Breast epithelium (tissue), 4 donors: ENCODE data around the gene LRRC74A. TPM values are rescaled to one million over a fixed set of nuclear protein-coding genes. Genes with fewer than 3 reads are reported as not detected.

Source experiments
- DNase-seq, 2 donors: peaks; one replicate each; pipeline ENCODE4 v3.0.0-alpha.2; 2019; ENCODE audit warnings: low spot score in 2 of 2
- H3K27ac ChIP-seq, 2 donors: fragments of 200-600 bp; sonication (generic) in 1 of 2; one replicate each; pipeline ENCODE4 v1.5.1; 2016 to 2019; ENCODE audit warnings: mild to moderate bottlenecking in 1 of 2
- H3K27me3 ChIP-seq, 2 donors: fragments of 200-600 bp; sonication (generic) in 1 of 2; one replicate each; pipeline versions ENCODE4 v1.5.1 to v1.6.0; 2017 to 2019; ENCODE audit warnings: control low read depth in 1 of 2, mild to moderate bottlenecking in 1 of 2
- H3K36me3 ChIP-seq: fragments of 200-600 bp; one replicate; pipeline ENCODE4 v1.5.1; 2019
- H3K4me1 ChIP-seq, 2 donors: fragments of 200-600 bp; sonication (generic); one replicate each; pipeline ENCODE4 v1.5.1; 2016 to 2019; ENCODE audit warnings: control low read depth in 1 of 2
- H3K4me3 ChIP-seq, 3 donors: fragments of 200-600 bp; sonication (generic); 1 replicate in 2 of 3; 2 replicates in 1 of 3; pipeline ENCODE4 v1.5.1; 2016 to 2019; ENCODE audit warnings: mild to moderate bottlenecking in 3 of 3, moderate library complexity in 2 of 3
- H3K9me3 ChIP-seq, 2 donors: fragments of 200-600 bp; sonication (generic) in 1 of 2; one replicate each; pipeline ENCODE4 v1.5.1; 2016 to 2019; ENCODE audit warnings: control low read depth in 1 of 2
- CTCF ChIP-seq, 3 donors: fragments of 450-650 bp; IDR thresholded peaks; one replicate each; pipeline ENCODE4 v1.5.1; 2016 to 2017; ENCODE audit warnings: antibody characterized with exemption in 3 of 3, mild to moderate bottlenecking in 3 of 3, moderate library complexity in 3 of 3
- POLR2A ChIP-seq: fragments of 450-650 bp; IDR thresholded peaks from one replicate; pipeline ENCODE4 v1.6.1; 2016; ENCODE audit warnings: antibody characterized with exemption, mild to moderate bottlenecking, moderate library complexity
- POLR2AphosphoS5 ChIP-seq, 3 donors: sonication (generic); formaldehyde crosslinking; IDR thresholded peaks; one replicate each; pipeline ENCODE4 v1.6.1; 2017; ENCODE audit warnings: antibody characterized with exemption in 3 of 3
- intact Hi-C: fragments of 100-400 bp; cut with DNase I; formaldehyde crosslinking; loops from one replicate; pipeline ENCODE4 v1.15.1; 2023; ENCODE audit warnings: low total_unique reads
- total RNA-seq, 3 donors: library from RNA; depleted of rRNA; stranded (reverse); fragments of >200 nt; gene quantifications; one replicate each; pipeline ENCODE4 v1.1.0, GENCODE V29; 2016

Gene LRRC74A
- total RNA-seq, 3 donors from 2014 or later = not detected

- TF ChIP-seq POLR2AphosphoS5 (IDR thresholded peaks at IDR 0.05) = no peak
- TF ChIP-seq CTCF (IDR thresholded peaks at IDR 0.05) = no peak
- TF ChIP-seq POLR2A = no peak
- no peak overlapping the region for H3K4me3 ChIP-seq
- intact Hi-C loops = loop anchor here (5.0 kb wide), 1 partner anchor 685 kb away; no protein-coding TSS in a partner anchor
- H3K9me3 ChIP-seq = no peaks in the 10 kb centered on the region
- H3K4me1 ChIP-seq = no peaks in the 10 kb centered on the region
- H3K36me3 ChIP-seq = no peaks in the 10 kb centered on the region
- H3K27me3 ChIP-seq = no peaks in the 10 kb centered on the region
- peak overlapping the region; percentile 40 to 80 for H3K27ac ChIP-seq
- peak in 1 of 2 donors; percentile 14 for DNase-seq
These were observed 43.9 kb upstream of the LRRC74A start for GRCh38 chr14:76782115-76782884.

- TF ChIP-seq POLR2AphosphoS5 (IDR thresholded peaks at IDR 0.05) (no peak), POLR2A (no peak), CTCF (IDR thresholded peaks at IDR 0.05) (no peak)
- H3K36me3 ChIP-seq = no peaks in the 10 kb centered on the region
- intact Hi-C loops = loop anchor here (5.0 kb wide), 1 partner anchor 684 kb away; no protein-coding TSS in a partner anchor
These were observed 43.2 kb upstream of the LRRC74A start for GRCh38 chr14:76782885-76783566.

GRCh38 chr14:76784266-76784874, 41.8 kb upstream of the LRRC74A start:
- Histone ChIP-seq H3K4me1 (no peaks in the 10 kb centered on the region), H3K27me3 (no peaks in the 10 kb centered on the region), H3K36me3 (peaks cover 7% of the 10 kb centered on the region), H3K27ac (no peak overlapping the region), H3K9me3 (no peaks in the 10 kb centered on the region), H3K4me3 (no peak overlapping the region)
- TF ChIP-seq POLR2A (no peak), CTCF (IDR thresholded peaks at IDR 0.05) (no peak), POLR2AphosphoS5 (IDR thresholded peaks at IDR 0.05) (no peak)
- intact Hi-C loops = loop anchor here (5.0 kb wide), 1 partner anchor 683 kb away; no protein-coding TSS in a partner anchor
- no peak for DNase-seq

More at GRCh38 chr14:76782885-76783566, 43.2 kb upstream of the LRRC74A start:
- Histone ChIP-seq H3K27ac (peak overlapping the region; percentile 40 to 80), H3K4me1 (no peaks in the 10 kb centered on the region), H3K9me3 (no peaks in the 10 kb centered on the region), H3K4me3 (no peak overlapping the region), H3K27me3 (no peaks in the 10 kb centered on the region)
- DNase-seq = peak in 1 of 2 donors; percentile 15

- no peak overlapping the region for H3K27ac ChIP-seq
These were observed 41.3 kb upstream of the LRRC74A start for GRCh38 chr14:76784881-76785280.

More at GRCh38 chr14:76784881-76785280, 41.3 kb upstream of the LRRC74A start:
- Histone ChIP-seq H3K4me1 (no peaks in the 10 kb centered on the region), H3K36me3 (peaks cover 7% of the 10 kb centered on the region), H3K4me3 (no peak overlapping the region), H3K9me3 (no peaks in the 10 kb centered on the region), H3K27me3 (no peaks in the 10 kb centered on the region)
- DNase-seq = peak in 1 of 2 donors; percentile 41
- intact Hi-C loops = loop anchor here (5.0 kb wide), 1 partner anchor 682 kb away; no protein-coding TSS in a partner anchor
- TF ChIP-seq POLR2A (no peak), CTCF (IDR thresholded peaks at IDR 0.05) (peak; percentile 26 to 47 (median 38)), POLR2AphosphoS5 (IDR thresholded peaks at IDR 0.05) (peak in 1 of 3 donors; percentile 13)
